SU-DHL-6 (cell line): Measurements from ENCODE around the gene RUBCN.

Source experiments
- H2AFZ ChIP-seq: fragments of 200-600 bp; sonication (generic); 2 replicates; pipeline ENCODE4 v1.6.1; 2014; ENCODE audit warnings: low read depth, mild to moderate bottlenecking, moderate library complexity, mixed read lengths, antibody characterized with exemption, low read length; ENCODE audit not compliant: severe bottlenecking
- H3F3A ChIP-seq: fragments of 200-600 bp; shearing (Covaris generic); 2 replicates; pipeline ENCODE4 v1.6.0; 2016; ENCODE audit warnings: antibody characterized with exemption, mild to moderate bottlenecking; ENCODE audit not compliant: insufficient read depth
- H3K27ac ChIP-seq: fragments of 200-600 bp; sonication (generic); 2 replicates; pipeline ENCODE4 v1.5.1; 2016; ENCODE audit warnings: low read depth, mild to moderate bottlenecking, low read length, moderate library complexity, mixed read lengths
- H3K27me3 ChIP-seq: fragments of 200-600 bp; sonication (generic), shearing (Covaris generic); 2 replicates; pipeline ENCODE4 v1.6.0; 2014; ENCODE audit warnings: mild to moderate bottlenecking, low read length
- H3K36me3 ChIP-seq: fragments of 200-600 bp; sonication (generic); 2 replicates; pipeline ENCODE4 v1.6.1; 2014; ENCODE audit warnings: mild to moderate bottlenecking, low read length, mixed read lengths
- H3K4me2 ChIP-seq: fragments of 300-600, 200-600 bp; shearing (Covaris generic), sonication (generic); 2 replicates; pipeline ENCODE4 v1.6.0; 2014; ENCODE audit warnings: low read length, low read depth, mild to moderate bottlenecking; ENCODE audit not compliant: poor library complexity, severe bottlenecking
- H3K4me3 ChIP-seq: fragments of 200-600 bp; sonication (generic); 2 replicates; pipeline ENCODE4 v1.5.1; 2014; ENCODE audit warnings: antibody characterized with exemption, low read length, mild to moderate bottlenecking, mixed read lengths; ENCODE audit not compliant: insufficient read depth, poor library complexity, severe bottlenecking
- H3K79me2 ChIP-seq: fragments of 200-600 bp; sonication (generic); 2 replicates; pipeline ENCODE4 v1.6.1; 2014; ENCODE audit warnings: mild to moderate bottlenecking, low read length, moderate library complexity; ENCODE audit not compliant: insufficient read depth
- H3K9ac ChIP-seq: fragments of 200-600 bp; sonication (generic); 2 replicates; pipeline ENCODE4 v1.7.0; 2014; ENCODE audit warnings: mild to moderate bottlenecking, low read length
- H3K9me2 ChIP-seq: fragments of 200-600 bp; sonication (generic); replicated peaks from 2 replicates; pipeline ENCODE4 v1.6.1; 2014; ENCODE audit warnings: low read length; ENCODE audit not compliant: insufficient read depth
- H3K9me3 ChIP-seq: fragments of 200-600 bp; sonication (generic); 2 replicates; pipeline ENCODE4 v1.6.1; 2014; ENCODE audit warnings: low read length, mixed read lengths; ENCODE audit not compliant: insufficient read depth
- H4K20me1 ChIP-seq: fragments of 200-600 bp; sonication (generic); 2 replicates; pipeline ENCODE4 v1.6.1; 2014; ENCODE audit warnings: low read depth, mild to moderate bottlenecking, antibody characterized with exemption, low read length, moderate library complexity, mixed read lengths
- CTCF ChIP-seq: fragments of 200-600 bp; sonication (generic); IDR thresholded peaks from one replicate; pipeline ENCODE4 v1.5.1; 2017; ENCODE audit warnings: antibody characterized with exemption, mild to moderate bottlenecking, low read length, moderate library complexity; ENCODE audit not compliant: insufficient read depth, poor library complexity, severe bottlenecking
- EZH2phosphoT487 ChIP-seq: fragments of 200-600 bp; sonication (generic), shearing (Covaris generic); conservative IDR thresholded peaks from 2 replicates; pipeline ENCODE4 v1.6.1; 2018; ENCODE audit warnings: mild to moderate bottlenecking, antibody characterized with exemption, low read length, moderate library complexity, mixed read lengths

RUBCN gene

DNA sequence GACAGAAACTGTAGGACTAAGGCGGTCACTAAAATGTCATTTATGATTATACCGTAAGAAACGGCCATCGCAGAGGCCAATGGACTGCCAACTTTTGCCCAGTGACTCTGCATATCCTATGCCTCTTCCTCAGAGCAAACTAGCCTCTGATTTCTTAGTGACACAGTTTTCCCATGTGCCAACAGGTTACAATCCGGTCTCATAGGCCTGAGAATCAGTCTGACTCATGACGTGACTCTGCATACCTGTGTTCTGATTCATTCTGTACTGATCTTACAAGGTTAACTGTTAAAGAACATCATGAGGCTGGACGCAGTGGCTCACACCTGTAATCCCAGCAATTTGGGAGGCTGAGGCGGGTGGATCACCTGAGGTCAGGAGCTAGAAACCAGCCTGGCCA, 17.8 kb downstream of the RUBCN start:
- no peak overlapping the region for H3K4me3 ChIP-seq
- no peaks in the 10 kb centered on the region for H3K9me2 ChIP-seq
- H3K79me2 ChIP-seq: peaks cover 24% of the 10 kb centered on the region
- H4K20me1 ChIP-seq: no peaks in the 10 kb centered on the region; the same call in 1 of the 2 replicates
- H3K27ac ChIP-seq: no peak overlapping the region
- H3K9ac ChIP-seq: no peak overlapping the region
- peaks cover 10% of the 10 kb centered on the region for H3K36me3 ChIP-seq
- H3K4me2 ChIP-seq: no peak overlapping the region
- peaks cover 6% of the 10 kb centered on the region; the same call in 1 of the 2 replicates for H3K9me3 ChIP-seq
- no peak for TF ChIP-seq EZH2phosphoT487
- TF ChIP-seq CTCF: no peak
- H3F3A ChIP-seq: no peaks in the 10 kb centered on the region
- H3K27me3 ChIP-seq: no peaks in the 10 kb centered on the region
- H2AFZ ChIP-seq: no peak overlapping the region

DNA sequence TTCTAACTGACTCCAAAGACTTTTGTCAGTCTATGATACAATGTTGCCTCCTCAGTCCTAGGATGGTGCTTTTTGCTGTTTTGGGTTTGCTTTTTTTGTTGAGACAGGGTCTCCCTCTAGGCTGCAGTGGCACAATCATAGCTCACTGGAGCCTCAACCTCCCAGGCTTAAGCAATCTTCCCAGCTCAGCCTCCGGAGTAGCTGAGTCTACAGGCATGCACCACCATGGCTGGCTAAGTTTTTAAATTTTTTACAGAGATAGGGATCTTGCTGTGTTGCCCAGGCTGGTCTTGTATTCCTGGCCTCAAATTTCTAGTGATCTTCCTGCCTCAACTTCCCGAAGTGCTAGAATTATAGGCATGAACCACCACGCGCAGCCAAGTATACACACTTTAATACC, 22.5 kb downstream of the RUBCN start:
- Histone ChIP-seq H3K27me3 (no peaks in the 10 kb centered on the region), H3K9me2 (no peaks in the 10 kb centered on the region), H3K79me2 (peaks cover 24% of the 10 kb centered on the region), H3K27ac (no peak overlapping the region), H3K9ac (no peak overlapping the region), H3K4me2 (no peak overlapping the region), H3K9me3 (no peaks in the 10 kb centered on the region), H3K36me3 (no peaks in the 10 kb centered on the region), H4K20me1 (no peaks in the 10 kb centered on the region), H2AFZ (no peak overlapping the region), H3K4me3 (no peak overlapping the region), H3F3A (peaks cover 10% of the 10 kb centered on the region; the same call in 1 of the 2 replicates)
- TF ChIP-seq EZH2phosphoT487 (no peak), CTCF (no peak)

- H2AFZ ChIP-seq: no peak overlapping the region
- no peaks in the 10 kb centered on the region for H3K9me2 ChIP-seq
- no peaks in the 10 kb centered on the region for H3K9me3 ChIP-seq
- no peaks in the 10 kb centered on the region for H4K20me1 ChIP-seq
- peaks cover 32% of the 10 kb centered on the region for H3K79me2 ChIP-seq
- H3F3A ChIP-seq: peaks cover 17% of the 10 kb centered on the region; the same call in 1 of the 2 replicates
- H3K36me3 ChIP-seq: 0 out of 2 replicates have a peak, but pooled peaks cover 3% of the 10 kb centered on the region
- H3K9ac ChIP-seq: 0 out of 2 replicates have a peak overlapping the region, but pooled peaks have one; percentile 5
- no peaks in the 10 kb centered on the region for H3K27me3 ChIP-seq
- peak overlapping the region; percentile 72; the same call in 1 of the 2 replicates for H3K27ac ChIP-seq
- TF ChIP-seq CTCF (no peak), EZH2phosphoT487 (no peak)
- H3K4me2 ChIP-seq: no peak overlapping the region
- H3K4me3 ChIP-seq: no peak overlapping the region
Observed at GRCh38 chr3:197713477-197713822, 23.3 kb downstream of the RUBCN start.
